ENCODE results near the gene COBLL1. TPM values are rescaled to one million over a fixed set of nuclear protein-coding genes. Genes with fewer than 3 reads are reported as not detected.
"Not testable (repeated sequence)": the region's sequence is repeated elsewhere in the genome, so short reads cannot be mapped to it uniquely, and the experiment has no call there.

Gene COBLL1
- polyA plus RNA-seq, 3 donors: 7.0 to 28.2 (median 27.1) TPM

DNA sequence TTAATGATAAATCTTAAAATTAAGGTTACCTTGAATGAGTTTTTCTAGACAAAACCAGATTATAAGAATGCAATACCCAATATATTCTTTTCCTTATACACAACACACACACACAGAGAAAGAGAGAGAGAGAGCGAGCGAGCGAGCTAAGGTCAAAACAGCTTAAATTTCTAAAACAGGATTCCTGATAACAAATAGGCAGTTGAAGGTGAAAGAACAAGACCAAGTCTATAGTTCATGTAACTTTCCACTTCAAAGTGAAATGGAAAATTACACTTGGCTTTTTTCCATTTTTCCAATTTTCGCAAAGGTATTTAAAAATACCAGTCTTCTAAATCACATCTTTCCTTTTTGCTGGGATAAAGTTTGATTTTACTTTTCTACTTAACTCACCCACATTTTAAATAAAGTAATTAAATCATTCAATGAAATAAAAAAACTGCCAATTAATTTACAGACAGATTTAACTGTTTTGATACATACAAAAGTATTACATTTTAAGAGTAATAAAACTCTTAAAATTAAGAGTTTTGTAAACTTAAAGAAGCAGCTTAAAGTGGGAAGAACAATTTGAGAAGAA is 98.8 kb downstream of the COBLL1 start:
- WGBS, 3 donors: 28 to 82% (median 80%) methylated on average over 4 of the region's 4 CpGs

DNA sequence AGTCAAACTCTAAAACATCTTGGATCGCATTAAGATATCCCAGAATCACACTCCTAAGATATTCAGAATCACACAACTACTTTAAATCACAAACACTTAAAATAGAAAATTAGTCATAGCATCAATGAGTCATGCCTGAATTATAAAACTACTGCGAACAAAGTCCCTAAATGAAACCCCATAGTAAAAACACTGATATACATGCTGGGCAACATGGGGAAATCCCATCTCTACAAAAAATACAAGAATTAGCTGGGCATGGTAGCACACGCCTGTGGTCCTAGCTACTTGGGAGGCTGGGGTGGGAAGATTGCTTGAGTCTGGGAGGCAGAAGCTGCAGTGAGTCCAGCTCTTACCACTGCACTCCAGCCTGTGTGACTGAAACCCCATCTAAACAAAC is 101.7 kb downstream of the COBLL1 start:
- WGBS, 3 donors: 54 to 63% (median 60%) methylated on average over 3 of the region's 3 CpGs
- H3K27ac ChIP-seq (ENCODE audit: low read depth, low read length): no peak overlapping the region

More for the DNA sequence above, 98.8 kb downstream of the COBLL1 start:
- H3K27ac ChIP-seq (ENCODE audit: low read depth, low read length): no peak overlapping the region

DNA sequence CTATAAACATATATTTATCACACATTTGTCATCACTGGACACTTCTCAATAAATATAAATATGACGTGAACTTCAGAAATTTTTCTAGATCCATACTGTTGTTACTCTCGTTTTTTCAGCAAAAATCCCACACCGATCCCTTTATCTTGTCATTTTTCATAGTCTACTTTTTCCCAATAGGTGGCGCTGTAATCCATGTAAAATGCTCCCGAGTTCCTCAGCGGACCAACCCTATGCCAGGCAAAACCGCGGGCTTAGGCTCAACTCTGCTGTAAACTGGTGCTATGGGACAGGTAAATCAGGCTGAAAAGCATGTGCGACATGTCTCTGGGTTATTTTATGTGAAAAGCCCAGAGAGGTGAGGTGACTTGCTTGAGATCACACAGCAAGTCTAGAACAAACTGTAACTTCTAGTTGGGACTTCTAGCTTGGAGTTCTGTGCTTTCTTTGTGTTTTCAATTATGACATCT is 104.0 kb downstream of the COBLL1 start:
- H3K27ac ChIP-seq (ENCODE audit: low read depth, low read length): no peak overlapping the region
- 2 to 4% (median 4%) methylated on average over 9 of the region's 9 CpGs for WGBS, 3 donors

DNA sequence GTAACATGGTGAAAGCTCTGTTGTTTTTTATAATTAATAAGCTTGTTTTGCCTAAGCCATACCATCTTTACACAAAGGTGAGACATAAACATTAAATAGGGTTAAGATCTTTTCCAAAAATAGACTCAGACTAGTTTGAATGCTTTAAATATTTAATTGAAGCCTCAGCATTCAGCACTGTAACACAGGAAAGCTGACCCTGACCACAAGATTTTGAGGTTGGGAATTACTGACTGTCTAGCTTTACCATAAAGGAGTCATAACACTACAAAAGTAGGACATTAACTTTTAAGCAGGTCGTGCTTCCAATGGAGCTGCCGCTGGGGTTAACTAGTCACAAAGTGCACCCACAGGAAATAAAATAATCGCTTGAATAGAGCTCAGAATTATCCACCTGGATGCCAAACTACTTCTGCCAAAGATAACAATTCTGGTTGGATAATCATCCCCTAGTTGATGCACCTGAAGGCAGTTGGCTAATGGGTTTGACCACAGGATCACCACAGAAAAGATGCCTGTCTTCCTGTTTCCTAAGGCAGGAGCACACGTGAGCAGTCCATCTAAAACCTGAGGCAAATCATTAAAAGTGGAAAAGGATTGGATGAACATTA is 106.2 kb downstream of the COBLL1 start:
- 42 to 57% (median 46%) methylated on average over 4 of the region's 4 CpGs for WGBS, 3 donors
- no peak overlapping the region for H3K27ac ChIP-seq (ENCODE audit: low read depth, low read length)

DNA sequence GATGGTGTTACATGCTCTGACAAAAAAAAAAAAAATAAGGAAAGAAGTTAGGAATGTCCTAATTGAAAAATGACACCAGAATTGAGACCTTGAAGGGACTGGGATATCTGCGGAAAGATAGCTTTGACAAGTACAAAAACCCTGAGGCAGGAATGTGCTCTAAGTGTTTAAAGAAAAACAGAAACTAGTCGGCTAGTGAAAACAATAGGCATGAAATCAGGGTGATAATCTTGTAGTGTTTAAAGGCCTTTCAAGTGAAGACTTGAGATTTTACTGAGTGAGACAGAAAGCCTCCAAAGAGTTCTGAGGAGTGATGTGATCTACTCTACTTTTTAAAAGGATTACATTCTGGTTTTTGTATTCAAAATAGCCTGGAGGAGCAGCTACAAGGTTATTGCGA is 107.4 kb downstream of the COBLL1 start:
- no peak overlapping the region for H3K27ac ChIP-seq (ENCODE audit: low read depth, low read length)

DNA sequence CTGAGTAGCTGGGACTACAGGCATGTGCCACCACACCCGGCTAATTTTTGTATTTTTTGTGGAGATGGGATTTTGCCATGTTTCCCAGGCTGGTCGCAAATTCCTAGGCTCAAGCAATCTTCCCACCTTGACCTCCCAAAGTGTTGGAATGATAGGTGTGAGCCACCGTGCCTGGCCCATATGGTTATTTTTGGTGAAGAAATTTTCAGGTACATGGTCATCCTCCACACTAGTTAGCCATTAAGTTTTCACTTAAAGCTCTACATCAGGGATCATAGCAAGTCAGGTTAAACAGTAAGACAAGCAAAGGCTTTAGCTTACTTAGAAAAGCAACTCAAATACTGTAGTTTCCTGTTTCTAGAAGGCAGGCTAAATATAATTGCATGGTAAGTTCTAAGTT is 116.1 kb downstream of the COBLL1 start:
- WGBS, 3 donors: 77 to 96% (median 79%) methylated on average over 3 of the region's 3 CpGs

More for the DNA sequence above, 107.4 kb downstream of the COBLL1 start:
- 37 to 83% (median 80%) methylated on average over 3 of the region's 3 CpGs for WGBS, 3 donors

DNA sequence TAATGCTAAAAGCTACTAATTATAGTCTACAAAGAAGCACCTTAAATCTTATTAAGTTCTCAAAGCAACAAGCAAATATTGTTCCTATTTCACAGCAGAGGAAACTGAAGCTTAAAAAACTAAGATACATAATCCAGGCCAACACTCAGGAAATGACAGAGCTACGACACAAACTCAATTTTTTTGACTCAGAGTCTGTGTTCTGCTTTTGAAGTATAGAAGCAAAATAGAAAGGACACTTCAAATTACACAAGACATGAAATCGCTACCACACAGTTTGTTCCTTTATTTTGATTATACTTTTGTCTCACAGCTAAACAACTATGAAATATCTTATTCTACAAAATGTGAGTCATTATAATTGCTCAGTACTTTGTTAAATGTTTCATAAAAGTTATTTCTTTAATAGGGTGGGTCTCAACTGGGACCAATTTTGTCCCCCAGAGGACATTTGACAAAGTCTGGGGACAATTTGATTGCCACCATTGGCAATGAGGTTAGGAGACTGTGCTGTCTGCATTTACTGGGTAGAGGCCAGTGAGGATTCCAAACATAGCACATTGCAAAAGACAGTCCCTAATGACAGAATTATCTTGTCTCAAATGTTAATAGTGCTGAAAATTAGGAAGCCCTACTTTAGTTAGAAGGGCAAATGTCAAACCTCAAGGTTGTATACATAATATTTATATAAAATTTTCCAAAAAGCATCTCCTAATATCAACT is 118.8 kb downstream of the COBLL1 start:
- WGBS, 3 donors: 28 to 72% (median 42%) methylated on average over 2 of the region's 2 CpGs
- H3K27ac ChIP-seq (ENCODE audit: low read depth, low read length): no peak overlapping the region

More for the DNA sequence above, 116.1 kb downstream of the COBLL1 start:
- no peak overlapping the region for H3K27ac ChIP-seq (ENCODE audit: low read depth, low read length)

DNA sequence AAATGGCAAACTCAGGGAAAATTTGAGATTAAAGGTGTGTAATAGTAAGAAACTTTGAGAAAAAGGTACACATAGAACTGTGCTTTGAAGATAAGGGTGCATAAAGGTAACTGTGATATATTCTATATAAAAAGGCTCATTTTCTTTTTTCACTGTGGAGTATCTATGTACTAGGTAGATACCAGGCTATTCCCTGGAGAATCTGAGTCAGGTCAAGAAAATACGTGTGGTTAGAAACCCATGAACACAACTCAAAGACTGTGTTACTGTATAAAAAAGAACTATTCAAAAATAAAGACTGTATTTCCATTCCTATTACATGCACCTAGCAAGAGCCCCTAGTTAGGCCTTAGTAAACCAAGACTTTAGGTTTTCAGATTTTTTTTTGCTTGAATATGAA is 120.2 kb downstream of the COBLL1 start:
- 88 to 93% (median 92%) methylated on average over 1 of the region's 1 CpG for WGBS, 3 donors
- no peak overlapping the region for H3K27ac ChIP-seq (ENCODE audit: low read depth, low read length)

DNA sequence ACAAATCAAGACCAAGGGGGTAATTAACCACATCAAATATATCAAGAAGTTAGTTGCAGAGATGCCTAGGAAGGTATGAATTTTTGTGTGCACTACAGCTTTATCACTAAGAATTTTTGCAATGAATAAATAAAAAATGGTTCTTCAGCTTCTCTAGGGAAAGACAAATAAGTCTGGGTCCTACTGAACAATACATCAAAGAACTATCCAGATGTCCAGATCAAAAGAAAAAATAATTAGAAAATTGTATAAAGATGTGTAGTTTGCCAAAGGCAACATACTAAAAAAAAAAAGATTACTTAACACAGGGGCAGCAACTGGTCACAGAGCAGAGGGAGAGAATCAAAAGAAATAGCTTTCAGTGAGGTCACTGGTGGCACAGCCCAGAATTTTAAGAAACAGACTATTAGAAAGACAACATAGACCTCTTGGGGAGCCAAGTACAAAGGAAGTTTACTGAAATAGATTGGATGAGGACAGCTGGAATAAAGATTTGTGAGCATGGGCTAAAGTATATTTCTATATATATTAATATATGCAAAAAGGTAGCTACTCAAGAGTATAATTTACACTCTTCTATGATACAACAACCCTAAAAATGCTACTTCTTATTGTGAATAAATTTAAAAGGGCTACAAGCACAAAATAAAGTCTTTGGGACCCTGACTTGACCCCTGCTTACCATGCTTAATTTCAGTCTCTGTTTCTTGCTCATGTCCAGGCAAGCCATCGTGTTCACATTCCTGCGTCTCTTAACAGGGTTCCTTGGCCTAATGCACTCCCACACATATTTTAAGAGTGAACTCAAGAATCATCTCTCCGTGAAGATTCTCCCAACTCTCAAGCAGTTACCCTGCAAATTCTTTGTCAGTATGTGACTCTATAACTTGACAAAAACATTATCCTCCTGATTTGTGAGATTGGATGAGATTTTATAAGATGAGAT is 121.4 kb downstream of the COBLL1 start:
- no peak overlapping the region for H3K27ac ChIP-seq (ENCODE audit: low read depth, low read length)
- 51 to 82% (median 63%) methylated on average over 3 of the region's 3 CpGs for WGBS, 3 donors

DNA sequence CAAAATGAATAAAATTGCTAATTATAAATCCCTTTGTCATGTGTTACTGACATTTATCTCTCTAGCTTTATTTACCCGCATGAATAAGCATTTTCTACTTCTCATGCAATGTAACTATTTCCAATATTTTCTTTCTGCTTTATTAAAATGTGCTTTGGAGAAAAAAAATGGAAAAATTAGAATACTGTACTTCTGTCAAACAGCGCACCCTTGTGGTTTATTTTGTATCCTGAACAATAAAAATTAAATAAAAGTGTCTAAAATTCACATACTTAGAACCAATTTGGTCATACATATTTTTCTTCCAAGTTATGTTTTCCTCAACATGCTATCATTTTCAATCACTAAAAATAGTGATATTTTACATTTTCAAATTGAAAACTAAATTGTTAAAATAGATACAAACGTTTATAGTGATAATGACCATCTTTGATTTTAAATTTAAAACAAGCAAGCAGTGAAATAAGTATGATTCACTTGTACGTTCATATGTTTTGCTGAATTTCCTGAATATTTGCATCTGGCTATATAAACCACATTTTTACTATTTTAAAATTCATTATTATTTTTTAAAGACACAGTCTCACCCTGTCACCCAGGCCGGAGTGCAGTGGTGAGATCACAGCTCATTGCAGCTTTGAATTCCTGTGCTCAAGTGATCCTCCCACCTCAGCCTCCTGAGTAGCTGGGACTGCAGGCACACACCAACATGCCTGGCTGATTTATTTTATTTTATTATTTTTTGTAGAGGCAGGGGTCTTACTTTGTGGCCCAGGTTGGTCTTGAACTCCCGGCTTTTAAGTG is 124.4 kb downstream of the COBLL1 start:
- 50 to 76% (median 74%) methylated on average over 6 of the region's 6 CpGs for WGBS, 3 donors
- no peak overlapping the region for H3K27ac ChIP-seq (ENCODE audit: low read depth, low read length)

DNA sequence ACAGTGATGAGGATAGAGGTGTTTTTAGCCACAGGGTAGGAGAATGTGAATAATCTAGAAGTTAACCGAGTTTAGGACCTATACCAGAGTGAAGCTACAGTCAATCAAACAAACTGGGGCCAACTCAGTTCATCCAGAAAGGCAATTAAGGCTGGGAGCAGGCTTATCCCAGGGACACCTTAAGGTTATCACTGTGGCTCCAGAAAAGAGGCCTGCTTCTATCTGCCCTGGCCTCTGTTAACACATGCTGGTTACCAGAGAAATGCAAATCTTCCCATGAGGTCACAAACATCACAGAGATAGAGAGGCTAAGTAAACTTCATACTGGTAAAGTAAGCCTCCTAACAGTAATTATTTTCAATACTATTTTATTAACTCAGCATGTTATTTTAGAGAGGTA is 127.2 kb downstream of the COBLL1 start:
- H3K27ac ChIP-seq (ENCODE audit: low read depth, low read length): no peak overlapping the region
- 33 to 94% (median 87%) methylated on average over 1 of the region's 1 CpG for WGBS, 3 donors

DNA sequence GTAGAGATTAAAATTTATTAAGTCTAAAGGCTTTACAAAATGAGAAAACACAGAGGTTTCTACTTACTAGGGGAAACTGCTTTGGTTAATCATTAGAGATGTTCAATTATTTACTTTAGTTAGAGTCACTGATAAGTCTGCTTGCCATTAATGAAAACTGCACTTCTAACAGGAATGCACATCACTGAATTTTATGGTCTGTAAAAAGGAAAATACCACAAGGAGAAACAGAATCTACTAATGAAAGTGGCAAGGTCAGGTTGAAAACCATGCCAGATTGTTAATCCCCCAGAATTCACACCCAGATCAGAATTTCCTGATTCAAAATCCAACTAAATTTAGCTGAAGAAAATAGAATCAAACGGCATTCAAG is 129.9 kb downstream of the COBLL1 start:
- 3 to 79% (median 69%) methylated on average over 1 of the region's 1 CpG for WGBS, 3 donors
- no peak overlapping the region for H3K27ac ChIP-seq (ENCODE audit: low read depth, low read length)

DNA sequence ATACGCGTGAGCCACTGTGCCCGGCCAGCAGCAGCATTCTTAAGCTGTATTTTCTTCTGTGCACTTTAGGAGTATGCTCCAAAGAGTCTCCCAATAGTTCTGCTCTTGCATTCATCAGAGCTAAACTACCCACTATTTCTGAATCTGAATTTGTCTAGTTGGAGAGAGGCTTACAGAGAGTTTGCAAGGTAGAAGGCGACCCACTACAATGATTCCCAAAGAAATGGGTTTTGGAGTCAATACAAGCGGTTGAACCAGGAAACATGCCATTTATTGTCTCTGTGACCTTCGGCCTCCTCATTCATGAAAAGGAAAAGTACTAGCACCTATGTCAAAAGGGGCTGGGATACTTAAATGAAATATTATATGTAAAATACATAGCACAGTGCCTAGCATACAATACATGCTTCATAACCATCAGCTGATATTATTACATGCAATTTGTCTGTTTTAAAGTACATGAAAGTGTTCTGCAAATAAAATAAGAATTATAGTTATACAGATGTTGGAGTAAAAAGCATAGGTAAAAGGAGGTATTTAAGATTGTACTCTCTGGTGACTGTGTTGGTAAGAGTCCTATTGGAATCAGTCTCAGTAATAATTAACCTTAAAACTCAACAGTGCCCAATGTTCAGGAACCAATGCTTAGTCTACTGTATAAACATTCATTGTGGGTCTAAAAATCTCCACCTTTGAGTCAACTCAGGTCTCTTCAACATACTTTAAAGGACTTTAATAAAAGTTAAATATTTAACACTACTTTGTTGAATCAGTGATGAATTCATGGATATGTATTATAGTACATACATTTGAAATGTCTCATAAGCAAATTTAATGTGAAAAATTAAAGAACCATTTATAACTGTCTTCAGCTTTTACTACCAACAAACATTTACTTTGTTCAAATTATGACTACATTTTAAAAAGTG is 130.5 kb downstream of the COBLL1 start:
- H3K27ac ChIP-seq (ENCODE audit: low read depth, low read length): no peak overlapping the region
- 31 to 93% (median 92%) methylated on average over 6 of the region's 6 CpGs for WGBS, 3 donors

DNA sequence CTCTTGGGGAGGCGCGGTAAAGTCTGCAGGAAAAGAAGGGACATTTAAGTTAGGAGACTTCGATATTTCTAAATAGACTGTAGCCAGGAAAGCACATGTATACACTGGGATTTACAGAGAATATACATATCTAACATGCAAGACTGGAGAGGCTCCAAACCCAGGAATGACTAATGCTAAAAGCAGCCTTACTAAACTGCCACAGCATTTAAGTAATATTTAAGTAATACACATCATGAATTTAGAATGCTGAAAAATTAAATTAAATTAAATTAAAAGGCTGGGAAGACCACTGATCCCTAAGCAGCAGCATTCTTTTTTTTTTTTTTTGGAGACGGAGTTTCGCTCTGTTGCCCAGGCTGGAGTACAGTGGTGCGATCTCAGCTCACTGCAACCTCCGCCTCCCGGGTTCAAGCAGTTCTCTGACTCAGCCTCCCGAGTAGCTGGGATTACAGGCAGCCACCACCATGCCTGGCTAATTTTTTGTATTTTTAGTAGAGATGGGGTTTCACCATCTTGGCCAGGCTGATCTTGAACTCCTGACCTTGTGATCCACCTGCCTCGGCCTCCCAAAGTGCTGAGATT is 131.3 kb downstream of the COBLL1 start:
- 73 to 97% (median 90%) methylated on average over 9 to 10 of the region's 10 CpGs for WGBS, 3 donors
- not testable (repeated sequence) for H3K27ac ChIP-seq (ENCODE audit: low read depth, low read length)

DNA sequence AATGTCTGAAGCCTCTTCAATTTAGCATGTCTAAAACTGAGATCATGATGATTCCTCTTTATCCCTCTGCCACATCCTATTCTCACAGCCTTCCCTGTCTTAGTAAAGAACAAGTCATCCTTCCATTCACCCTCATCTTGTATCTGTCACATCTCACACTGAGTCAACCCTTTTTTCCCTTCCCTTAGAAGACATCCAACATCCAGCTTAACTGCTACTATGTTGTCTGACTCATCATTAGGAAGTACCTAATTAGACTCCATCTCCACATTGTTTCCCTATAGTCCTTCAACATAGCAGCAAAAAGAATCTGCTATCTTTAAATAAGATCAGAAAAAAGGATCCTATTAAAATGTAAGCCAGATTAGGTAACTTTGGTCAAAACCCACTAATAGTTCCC is 135.1 kb downstream of the COBLL1 start:
- no peak overlapping the region for H3K27ac ChIP-seq (ENCODE audit: low read depth, low read length)

DNA sequence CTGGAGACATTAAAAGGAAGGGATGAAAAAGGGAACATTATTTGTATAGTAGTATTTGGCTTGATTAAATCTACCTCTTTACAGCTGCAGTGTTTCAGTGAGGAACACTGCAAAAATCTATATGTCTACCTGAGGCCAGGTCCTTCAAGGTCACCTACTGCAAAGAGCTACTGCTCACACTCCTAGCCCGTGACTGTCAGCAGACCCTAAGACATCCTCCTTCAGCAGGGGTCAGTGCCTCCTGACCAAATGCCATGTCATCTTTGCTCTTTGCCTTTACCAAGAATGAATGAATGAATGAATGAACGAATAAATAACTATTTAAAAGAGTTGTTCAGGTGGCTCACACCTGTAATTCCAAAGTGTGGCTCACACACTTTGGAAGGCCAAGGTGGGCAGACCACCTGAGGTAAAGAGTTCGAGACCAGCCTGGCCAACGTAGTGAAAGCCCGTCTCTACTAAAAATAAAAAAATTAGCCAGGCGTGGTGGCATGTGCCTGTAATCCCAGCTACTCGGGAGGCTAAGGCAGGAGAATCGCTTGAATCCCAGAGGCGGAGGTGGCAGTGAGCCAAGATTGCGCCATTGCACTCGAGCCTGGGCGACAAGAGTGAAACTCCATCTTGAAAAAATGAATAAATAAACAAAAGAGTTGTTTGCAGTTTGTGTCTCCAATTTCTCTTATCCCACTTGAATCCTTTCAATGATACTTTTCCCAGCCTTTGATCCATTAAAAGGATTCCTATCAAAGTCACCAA is 136.0 kb downstream of the COBLL1 start:
- H3K27ac ChIP-seq (ENCODE audit: low read depth, low read length): no peak overlapping the region
- 88 to 94% (median 92%) methylated on average over 12 of the region's 12 CpGs for WGBS, 3 donors

Measured in adipose tissue (tissue), 3 donors.